ENCODE results near the gene GPR157.

The GPR157 gene

GRCh38 chr1:9070486-9070885 is 58.4 kb downstream of the GPR157 start:
- peaks cover 2% of the 10 kb centered on the region for H3K9me3 ChIP-seq (ENCODE audit: insufficient read depth, low read depth, low read length)
- H2BK120ac ChIP-seq (ENCODE audit: insufficient read depth, low read length, poor library complexity): no peak overlapping the region
- no CpG with 5 or more reads among the region's 7 CpGs for WGBS (ENCODE audit: extremely low coverage, insufficient coverage, insufficient read length)

GRCh38 chr1:9069326-9070100 is 59.4 kb downstream of the GPR157 start, which contains the start of gene SLC2A5:
Gene SLC2A5, minus strand, starts transcription at chr1:9069635. Its CDS starts 99 bp downstream, at chr1:9069536.
- no peak within 1 kb of the TSS for H4K8ac ChIP-seq (ENCODE audit: low read depth, low read length)
- no peak within 1 kb of the TSS for H3K4ac ChIP-seq (ENCODE audit: low read depth, low read length)
- H3K36me3 ChIP-seq (ENCODE audit: control insufficient read depth in 1 of 2, insufficient read depth in 2 of 2, low read length in 2 of 2): no peaks in the 10 kb centered on the region
- no peaks in the 10 kb centered on the region for H3K27me3 ChIP-seq (ENCODE audit: insufficient read depth, low read length)
- H2AFZ ChIP-seq (ENCODE audit: insufficient read depth, low read length, poor library complexity): no peak within 1 kb of the TSS
- no peak within 1 kb of the TSS for H2AK5ac ChIP-seq (ENCODE audit: low read length)
- peaks cover 2% of the 10 kb centered on the region for H3K9me3 ChIP-seq (ENCODE audit: insufficient read depth, low read depth, low read length)
- no peak within 1 kb of the TSS for H3K4me2 ChIP-seq (ENCODE audit: low read length)
- DNase-seq: peak; percentile 18 to 40
- no peak within 1 kb of the TSS for H2BK5ac ChIP-seq (ENCODE audit: low read depth, low read length, poor library complexity)
- no peak within 1 kb of the TSS for H3K9ac ChIP-seq (ENCODE audit: low read length)
- no peaks in the 10 kb centered on the region for H3K4me1 ChIP-seq (ENCODE audit: control insufficient read depth in 1 of 2, insufficient read depth in 2 of 2, low read length in 2 of 2)
- H3K18ac ChIP-seq (ENCODE audit: low read length): no peak within 1 kb of the TSS
- no peak within 1 kb of the TSS for H4K12ac ChIP-seq (ENCODE audit: low read depth, low read length)
- H3K27ac ChIP-seq (ENCODE audit: low read depth, low read length): no peak within 1 kb of the TSS
- H2BK120ac ChIP-seq (ENCODE audit: insufficient read depth, low read length, poor library complexity): no peak within 1 kb of the TSS
- WGBS (ENCODE audit: extremely low coverage, insufficient coverage, insufficient read length): no CpG with 5 or more reads among the region's 8 CpGs
- H2BK12ac ChIP-seq (ENCODE audit: low read length): no peak within 1 kb of the TSS
- H3K23ac ChIP-seq (ENCODE audit: low read length): no peak within 1 kb of the TSS
- no peak within 1 kb of the TSS for H3K14ac ChIP-seq (ENCODE audit: low read length)
- H4K91ac ChIP-seq (ENCODE audit: low read depth, low read length): no peak within 1 kb of the TSS
- no peaks in the 10 kb centered on the region for H3K79me1 ChIP-seq (ENCODE audit: low read length)
- H3K79me2 ChIP-seq (ENCODE audit: control insufficient read depth, insufficient read depth, low read length, poor library complexity): no peaks in the 10 kb centered on the region
- no peak within 1 kb of the TSS for H3K4me3 ChIP-seq (ENCODE audit: low read depth, low read length)

More at GRCh38 chr1:9070486-9070885, 58.4 kb downstream of the GPR157 start:
- Histone ChIP-seq H2AK5ac (ENCODE audit: low read length) (no peak overlapping the region), H2AFZ (ENCODE audit: insufficient read depth, low read length, poor library complexity) (no peak overlapping the region), H2BK12ac (ENCODE audit: low read length) (no peak overlapping the region), H3K4ac (ENCODE audit: low read depth, low read length) (no peak overlapping the region), H3K4me1 (ENCODE audit: control insufficient read depth in 1 of 2, insufficient read depth in 2 of 2, low read length in 2 of 2) (no peaks in the 10 kb centered on the region), H3K4me2 (ENCODE audit: low read length) (no peak overlapping the region), H3K18ac (ENCODE audit: low read length) (no peak overlapping the region), H4K8ac (ENCODE audit: low read depth, low read length) (no peak overlapping the region), H4K12ac (ENCODE audit: low read depth, low read length) (no peak overlapping the region), H3K27ac (ENCODE audit: low read depth, low read length) (no peak overlapping the region), H3K27me3 (ENCODE audit: insufficient read depth, low read length) (no peaks in the 10 kb centered on the region), H4K91ac (ENCODE audit: low read depth, low read length) (no peak overlapping the region), H3K79me2 (ENCODE audit: control insufficient read depth, insufficient read depth, low read length, poor library complexity) (no peaks in the 10 kb centered on the region), H3K23ac (ENCODE audit: low read length) (no peak overlapping the region), H2BK5ac (ENCODE audit: low read depth, low read length, poor library complexity) (no peak overlapping the region), H3K9ac (ENCODE audit: low read length) (no peak overlapping the region), H3K14ac (ENCODE audit: low read length) (no peak overlapping the region), H3K36me3 (ENCODE audit: control insufficient read depth in 1 of 2, insufficient read depth in 2 of 2, low read length in 2 of 2) (no peaks in the 10 kb centered on the region), H3K79me1 (ENCODE audit: low read length) (no peaks in the 10 kb centered on the region), H3K4me3 (ENCODE audit: low read depth, low read length) (no peak overlapping the region)
- no peak for DNase-seq

GRCh38 chr1:9068981-9069325 is 59.9 kb downstream of the GPR157 start:
- no peaks in the 10 kb centered on the region for H3K36me3 ChIP-seq (ENCODE audit: control insufficient read depth in 1 of 2, insufficient read depth in 2 of 2, low read length in 2 of 2)

GRCh38 chr1:9066945-9067807 is 61.7 kb downstream of the GPR157 start:
- no peak overlapping the region for H3K4me2 ChIP-seq (ENCODE audit: low read length)
- no peak overlapping the region for H2BK120ac ChIP-seq (ENCODE audit: insufficient read depth, low read length, poor library complexity)
- H4K12ac ChIP-seq (ENCODE audit: low read depth, low read length): no peak overlapping the region
- H3K4me3 ChIP-seq (ENCODE audit: low read depth, low read length): no peak overlapping the region
- no peaks in the 10 kb centered on the region for H3K79me1 ChIP-seq (ENCODE audit: low read length)
- no peak overlapping the region for H3K9ac ChIP-seq (ENCODE audit: low read length)
- no peak overlapping the region for H2AFZ ChIP-seq (ENCODE audit: insufficient read depth, low read length, poor library complexity)
- no peak overlapping the region for H4K91ac ChIP-seq (ENCODE audit: low read depth, low read length)
- H3K27me3 ChIP-seq (ENCODE audit: insufficient read depth, low read length): no peaks in the 10 kb centered on the region
- WGBS (ENCODE audit: extremely low coverage, insufficient coverage, insufficient read length): no CpG with 5 or more reads among the region's 24 CpGs
- no peak overlapping the region for H3K23ac ChIP-seq (ENCODE audit: low read length)
- H3K4ac ChIP-seq (ENCODE audit: low read depth, low read length): no peak overlapping the region
- no peak overlapping the region for H2BK12ac ChIP-seq (ENCODE audit: low read length)
- H3K36me3 ChIP-seq (ENCODE audit: control insufficient read depth in 1 of 2, insufficient read depth in 2 of 2, low read length in 2 of 2): no peaks in the 10 kb centered on the region
- no peak overlapping the region for H4K8ac ChIP-seq (ENCODE audit: low read depth, low read length)
- no peak overlapping the region for H2AK5ac ChIP-seq (ENCODE audit: low read length)
- peak; percentile 68 to 78 for DNase-seq
- H3K4me1 ChIP-seq (ENCODE audit: control insufficient read depth in 1 of 2, insufficient read depth in 2 of 2, low read length in 2 of 2): no peaks in the 10 kb centered on the region
- no peak overlapping the region for H3K18ac ChIP-seq (ENCODE audit: low read length)
- H3K27ac ChIP-seq (ENCODE audit: low read depth, low read length): no peak overlapping the region
- H2BK5ac ChIP-seq (ENCODE audit: low read depth, low read length, poor library complexity): no peak overlapping the region
- H3K9me3 ChIP-seq (ENCODE audit: insufficient read depth, low read depth, low read length): peaks cover 2% of the 10 kb centered on the region
- no peak overlapping the region for H3K14ac ChIP-seq (ENCODE audit: low read length)
- H3K79me2 ChIP-seq (ENCODE audit: control insufficient read depth, insufficient read depth, low read length, poor library complexity): no peaks in the 10 kb centered on the region

More at GRCh38 chr1:9068981-9069325, 59.9 kb downstream of the GPR157 start:
- Histone ChIP-seq H4K8ac (ENCODE audit: low read depth, low read length) (no peak overlapping the region), H2BK12ac (ENCODE audit: low read length) (no peak overlapping the region), H3K27me3 (ENCODE audit: insufficient read depth, low read length) (no peaks in the 10 kb centered on the region), H3K14ac (ENCODE audit: low read length) (no peak overlapping the region), H3K79me1 (ENCODE audit: low read length) (no peaks in the 10 kb centered on the region), H4K12ac (ENCODE audit: low read depth, low read length) (no peak overlapping the region), H3K4me2 (ENCODE audit: low read length) (no peak overlapping the region), H3K79me2 (ENCODE audit: control insufficient read depth, insufficient read depth, low read length, poor library complexity) (no peaks in the 10 kb centered on the region), H2AK5ac (ENCODE audit: low read length) (no peak overlapping the region), H2BK5ac (ENCODE audit: low read depth, low read length, poor library complexity) (no peak overlapping the region), H3K18ac (ENCODE audit: low read length) (no peak overlapping the region), H3K4me3 (ENCODE audit: low read depth, low read length) (no peak overlapping the region), H2BK120ac (ENCODE audit: insufficient read depth, low read length, poor library complexity) (no peak overlapping the region), H3K27ac (ENCODE audit: low read depth, low read length) (no peak overlapping the region), H2AFZ (ENCODE audit: insufficient read depth, low read length, poor library complexity) (no peak overlapping the region), H3K4ac (ENCODE audit: low read depth, low read length) (no peak overlapping the region), H3K9ac (ENCODE audit: low read length) (no peak overlapping the region), H3K9me3 (ENCODE audit: insufficient read depth, low read depth, low read length) (peaks cover 2% of the 10 kb centered on the region), H3K4me1 (ENCODE audit: control insufficient read depth in 1 of 2, insufficient read depth in 2 of 2, low read length in 2 of 2) (no peaks in the 10 kb centered on the region), H3K23ac (ENCODE audit: low read length) (no peak overlapping the region), H4K91ac (ENCODE audit: low read depth, low read length) (no peak overlapping the region)
- peak; percentile 16 to 59 for DNase-seq
- no CpG with 5 or more reads among the region's 4 CpGs for WGBS (ENCODE audit: extremely low coverage, insufficient coverage, insufficient read length)
